Stimulated activated CD4-positive, alpha-beta T cell treated with anti-CD3 and anti-CD28 coated beads, TNF-alpha, amount 100 ng/mL, for 4 hours (primary cell): ENCODE results near the gene ZNF771.
"Not testable (repeated sequence)": the region's sequence is repeated elsewhere in the genome, so short reads cannot be mapped to it uniquely, and the experiment has no call there.

Experiments
- DNase-seq, 3 experiments: peaks; one replicate each; pipeline ENCODE4 v3.0.0-alpha.2; 2020; ENCODE audit warnings: low read depth in 3 of 3

Gene ZNF771

DNA sequence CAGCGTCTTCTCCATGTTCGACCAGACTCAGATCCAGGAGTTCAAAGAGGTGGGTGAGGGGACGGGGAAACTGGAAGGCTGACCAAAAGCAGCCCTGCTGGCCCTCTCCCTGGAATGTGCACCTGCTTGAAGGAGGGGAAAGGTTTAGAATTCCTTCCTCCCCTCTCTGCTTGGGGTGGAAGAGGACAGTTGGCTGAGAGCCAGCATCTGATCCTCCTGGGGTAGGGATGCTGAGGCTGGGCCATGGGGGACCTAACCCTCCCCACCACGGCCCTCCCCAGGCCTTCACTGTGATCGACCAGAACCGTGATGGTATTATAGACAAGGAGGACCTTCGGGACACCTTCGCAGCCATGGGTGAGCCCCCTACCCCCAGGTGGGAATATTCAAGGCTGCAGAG is 31.5 kb upstream of the ZNF771 start:
- DNase-seq = no peak

GRCh38 chr16:30376461-30376902 is 30.9 kb upstream of the ZNF771 start:
- DNase-seq = no peak

GRCh38 chr16:30377050-30377811 is 30.2 kb upstream of the ZNF771 start:
- no peak for DNase-seq

DNA sequence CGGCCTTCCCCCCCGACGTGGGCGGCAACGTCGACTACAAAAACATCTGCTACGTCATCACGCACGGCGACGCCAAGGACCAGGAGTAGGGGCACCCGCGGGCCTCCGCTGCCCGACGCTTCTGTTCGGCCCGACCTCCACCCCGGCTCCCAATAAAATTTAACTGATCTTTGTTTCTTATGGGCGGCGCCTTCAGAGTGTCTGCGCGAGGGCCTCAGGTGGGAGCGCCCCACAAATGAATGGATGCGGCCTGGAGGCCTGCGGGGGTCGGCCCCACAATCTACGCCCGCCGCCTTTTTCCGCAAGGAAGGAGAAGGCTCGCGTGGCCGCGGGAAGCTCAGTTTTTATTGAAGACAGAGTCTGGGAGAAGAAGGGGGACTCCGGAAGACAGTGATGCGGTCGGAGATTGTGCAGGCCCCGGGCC is 29.6 kb upstream of the ZNF771 start:
- peak; percentile 75 to 86 (median 82) for DNase-seq

GRCh38 chr16:30378236-30379157 is 28.9 kb upstream of the ZNF771 start:
- peak; percentile 98 to 99 (median 98) for DNase-seq

- DNase-seq = no peak
These were observed 28.1 kb upstream of the ZNF771 start for GRCh38 chr16:30379158-30379783.

GRCh38 chr16:30380072-30380802 is 27.2 kb upstream of the ZNF771 start:
- no peak for DNase-seq

GRCh38 chr16:30380803-30381208 is 26.6 kb upstream of the ZNF771 start:
- DNase-seq = no peak

DNA sequence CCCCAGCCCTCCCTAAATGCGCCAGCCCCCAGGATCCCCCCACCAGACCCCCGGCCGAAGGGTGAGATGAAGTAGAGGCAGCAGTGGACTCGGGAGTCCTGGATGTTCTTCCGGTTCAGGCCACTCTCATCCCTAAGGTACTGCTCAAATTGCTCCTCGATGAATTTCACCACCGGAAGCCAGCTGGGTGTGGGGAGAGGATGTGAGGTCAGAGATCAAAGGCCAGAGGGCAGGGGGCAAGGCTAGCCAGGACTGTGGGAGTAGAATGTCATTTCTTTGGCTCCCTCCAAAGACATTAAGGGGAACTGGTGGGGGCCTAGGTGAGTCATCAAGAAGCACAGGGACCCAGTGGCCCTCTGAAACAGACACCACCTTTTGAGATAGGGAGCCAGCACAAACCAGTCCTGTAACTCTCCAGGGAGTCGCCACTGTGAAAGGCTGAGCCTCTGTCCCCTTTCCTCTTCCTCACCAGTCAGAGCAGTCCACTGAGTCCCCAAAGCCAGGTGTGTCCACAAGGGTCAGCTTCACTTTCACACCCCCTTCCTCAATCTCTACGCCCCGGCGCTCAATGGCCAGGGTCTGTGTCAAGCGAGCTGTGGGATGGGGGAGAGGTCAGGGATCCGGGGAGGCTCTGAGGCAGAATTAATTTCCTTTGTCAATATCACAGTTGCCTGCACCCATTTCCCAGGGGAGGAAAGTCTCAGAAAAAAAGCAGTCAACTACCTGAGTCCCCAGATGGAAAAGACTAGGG is 25.9 kb upstream of the ZNF771 start:
- DNase-seq = no peak

DNA sequence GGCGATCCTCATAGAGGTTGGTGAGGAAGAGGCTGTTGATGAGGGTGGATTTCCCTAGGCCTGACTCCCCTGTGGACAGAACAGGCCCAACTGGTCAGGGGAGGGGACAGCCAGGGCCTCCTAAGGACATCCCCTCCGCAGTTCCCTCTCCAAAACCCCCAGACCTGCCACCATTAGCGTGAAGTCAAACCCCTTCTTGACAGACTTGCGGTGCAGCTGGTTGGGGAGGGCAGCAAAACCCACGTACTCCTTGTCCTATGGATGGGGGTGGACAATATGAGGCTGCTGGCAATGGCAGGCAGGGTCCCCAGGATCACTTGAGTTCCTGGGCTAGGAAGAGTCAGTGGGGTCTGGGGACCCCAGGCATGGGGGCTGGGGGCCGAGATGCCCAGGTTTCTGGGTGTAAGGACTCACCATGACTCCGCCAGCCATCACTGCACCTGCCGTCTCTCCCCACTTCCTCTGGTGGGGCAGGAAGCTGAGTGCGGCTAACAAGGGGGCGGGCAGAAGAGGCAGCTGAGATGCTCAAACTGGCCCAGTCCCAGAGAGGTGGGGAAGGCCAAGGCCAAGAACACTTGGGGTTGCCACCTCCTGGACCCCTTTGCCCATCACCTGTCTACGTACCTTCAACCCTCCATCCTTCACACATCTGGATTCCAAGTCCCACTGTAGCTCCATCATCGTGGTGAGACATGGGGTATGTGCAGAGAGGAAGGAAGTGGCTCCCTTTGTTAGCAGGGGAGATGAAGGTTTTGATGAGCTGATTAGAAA is 25.1 kb upstream of the ZNF771 start, which contains the start of gene SEPTIN1:
Gene SEPTIN1, minus strand, starts transcription at position 451 of the 771 bp plus-strand sequence. Its CDS starts 19 bp downstream, at position 432.
- DNase-seq = peak; percentile 50 to 63 (median 51)

DNA sequence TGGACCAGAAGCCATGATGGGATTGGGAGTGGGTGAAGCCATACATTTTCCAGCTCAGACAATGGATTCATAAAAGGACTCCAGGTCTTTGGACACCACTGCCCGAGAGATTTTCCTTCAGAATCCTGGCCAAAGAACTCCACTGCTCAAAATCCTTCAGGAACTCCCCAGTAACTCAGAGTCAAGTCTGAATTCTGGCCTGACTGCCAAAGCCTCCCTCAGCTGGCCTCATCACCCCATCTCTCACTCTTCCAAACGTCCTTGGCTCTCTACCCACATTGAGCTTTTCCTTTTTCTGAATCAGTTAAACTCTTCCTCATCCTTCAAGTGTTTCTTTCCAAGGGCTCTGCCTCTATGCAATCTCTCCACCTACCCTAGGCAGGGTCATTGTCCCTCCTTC is 23.9 kb upstream of the ZNF771 start:
- no peak for DNase-seq

DNA sequence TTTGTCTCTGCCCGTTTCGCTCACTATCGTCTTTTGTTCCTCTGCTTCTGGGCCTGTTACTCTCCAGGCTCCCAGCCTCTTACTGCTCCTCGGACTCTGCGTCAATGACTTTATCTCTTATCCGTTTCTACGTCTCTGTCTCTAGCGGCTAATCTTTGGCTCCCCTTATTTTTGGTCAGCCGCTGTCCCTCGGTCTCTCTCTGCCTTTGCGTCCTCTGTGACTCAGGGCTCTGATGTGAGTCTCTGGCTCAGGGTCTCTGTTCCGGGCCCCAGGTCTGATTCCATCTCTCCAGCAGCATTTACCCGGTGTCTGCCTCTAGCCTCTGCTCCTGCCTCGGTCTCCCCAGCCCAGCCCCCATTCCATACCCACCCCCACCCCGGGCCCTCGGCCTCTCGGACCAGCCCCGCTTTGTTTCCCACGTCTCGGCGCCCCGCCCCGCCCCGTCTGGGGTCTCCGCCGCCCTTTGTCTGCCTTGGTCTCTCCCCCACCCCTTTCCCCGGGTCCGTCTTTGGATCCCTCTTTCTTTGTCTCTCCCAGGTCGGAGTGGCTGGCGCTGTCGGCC is 12.7 kb upstream of the ZNF771 start:
- no peak for DNase-seq

DNA sequence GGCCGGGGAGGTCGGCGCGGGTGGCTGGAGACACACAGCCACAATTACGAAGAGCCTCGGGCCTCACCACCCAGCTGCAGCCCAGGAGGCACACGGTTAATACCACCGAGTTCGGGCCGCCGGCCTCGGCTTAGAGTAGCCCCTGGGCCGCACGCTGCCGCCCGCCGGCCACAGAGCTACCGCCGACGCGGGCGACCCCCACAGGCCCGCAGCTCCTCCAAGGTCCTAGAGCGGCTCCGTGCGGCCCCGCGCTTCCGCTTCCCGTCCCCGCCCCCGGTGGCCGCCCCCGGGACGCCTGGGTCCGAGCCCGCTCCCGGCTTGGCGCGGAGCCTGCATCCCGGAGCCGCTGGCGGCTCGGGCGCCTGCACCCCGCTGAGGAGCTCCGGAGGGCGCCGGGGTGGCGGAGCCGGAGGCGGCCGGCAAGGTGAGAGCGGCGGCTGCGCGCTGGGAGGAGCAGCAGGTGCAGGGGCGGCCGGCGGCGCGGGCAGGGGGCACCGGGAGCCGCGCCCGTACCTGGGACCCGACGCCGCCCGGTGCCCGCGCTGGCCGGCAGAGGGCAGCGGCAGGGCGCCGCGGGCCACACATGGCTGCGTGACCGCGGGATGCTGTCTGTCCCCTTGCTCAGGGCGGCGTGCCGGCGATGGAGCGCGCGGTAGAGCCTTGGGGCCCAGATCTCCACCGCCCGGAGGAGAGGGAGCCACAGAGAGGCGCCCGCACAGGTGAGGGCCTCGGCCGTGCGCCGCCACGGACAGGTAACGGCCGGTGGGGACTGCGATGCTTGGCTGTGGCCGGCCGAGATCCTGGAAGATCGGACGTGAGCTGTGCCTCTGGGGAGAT is 12.0 kb upstream of the ZNF771 start, which contains the start of gene ZNF48:
Gene ZNF48, plus strand, starts transcription at position 266 of the 837 bp plus-strand sequence. Its CDS starts 375 bp downstream, at position 641.
- peak in 1 of 3 experiments; percentile 59 for DNase-seq

GRCh38 chr16:30395992-30396585 is 11.3 kb upstream of the ZNF771 start:
- DNase-seq = no peak

DNA sequence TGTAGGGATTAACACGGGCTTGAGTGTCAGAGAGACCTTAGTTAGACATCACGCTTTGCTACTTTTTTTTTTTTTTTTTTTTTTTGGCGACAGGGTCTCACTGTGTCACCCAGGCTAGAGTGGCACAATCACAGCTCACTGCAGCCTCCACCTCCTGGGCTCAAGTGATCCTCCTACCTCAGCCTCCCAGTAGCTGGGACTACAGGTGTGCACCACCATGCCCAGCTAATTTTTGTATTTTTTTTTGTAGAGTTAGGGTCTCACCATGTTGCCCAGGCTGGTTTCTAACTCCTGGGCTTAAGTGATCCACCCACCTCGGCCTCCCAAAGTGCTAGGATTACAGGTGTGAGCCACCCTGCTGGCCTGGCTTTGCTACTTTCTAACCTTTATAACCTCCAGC is 10.8 kb upstream of the ZNF771 start:
- DNase-seq = not testable (repeated sequence)

- DNase-seq = no peak
These were observed 10.3 kb upstream of the ZNF771 start for GRCh38 chr16:30397056-30397455.

DNA sequence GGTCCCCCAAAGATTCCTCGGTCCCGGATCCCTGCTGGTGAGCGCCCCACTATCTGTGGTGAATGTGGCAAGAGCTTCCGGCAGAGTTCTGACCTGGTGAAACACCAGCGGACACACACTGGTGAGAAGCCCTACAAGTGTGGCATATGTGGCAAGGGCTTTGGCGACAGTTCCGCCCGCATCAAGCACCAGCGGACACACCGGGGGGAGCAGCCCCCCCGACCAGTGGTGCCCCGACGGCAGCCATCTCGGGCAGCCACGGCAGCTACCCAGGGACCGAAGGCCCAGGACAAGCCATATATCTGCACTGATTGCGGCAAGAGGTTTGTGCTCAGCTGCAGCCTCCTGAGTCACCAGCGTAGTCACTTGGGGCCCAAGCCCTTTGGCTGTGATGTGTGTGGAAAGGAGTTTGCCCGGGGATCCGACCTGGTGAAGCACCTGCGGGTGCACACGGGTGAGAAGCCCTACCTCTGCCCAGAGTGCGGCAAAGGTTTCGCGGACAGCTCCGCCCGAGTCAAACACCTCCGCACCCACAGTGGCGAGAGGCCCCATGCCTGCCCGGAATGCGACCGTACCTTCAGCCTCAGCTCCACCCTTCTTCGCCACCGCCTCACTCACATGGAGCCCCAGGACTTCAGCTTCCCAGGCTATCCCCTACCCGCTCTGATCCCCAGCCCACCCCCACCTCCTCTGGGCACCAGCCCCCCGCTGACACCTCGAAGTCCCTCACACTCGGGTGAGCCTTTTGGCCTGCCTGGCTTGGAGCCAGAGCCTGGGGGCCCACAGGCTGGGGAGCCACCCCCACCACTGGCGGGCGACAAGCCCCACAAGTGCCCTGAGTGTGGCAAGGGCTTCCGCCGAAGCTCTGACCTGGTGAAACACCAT is 9.4 kb upstream of the ZNF771 start:
- DNase-seq = no peak
